Germinal center (tissue), 1 donor: ENCODE results near the gene TRIM65.
"Not testable (repeated sequence)": the region's sequence is repeated elsewhere in the genome, so short reads cannot be mapped to it uniquely, and the experiment has no call there.

ENCODE experiments used
- DNase-seq: peaks from one replicate; pipeline ENCODE4 v3.0.0; 2012; ENCODE audit warnings: mixed read lengths, low spot score

TRIM65 gene

GRCh38 chr17:75895370-75896155, 1.2 kb downstream of the TRIM65 start:
- no peak for DNase-seq

GRCh38 chr17:75894049-75894733, 2.6 kb downstream of the TRIM65 start:
- DNase-seq: no peak

GRCh38 chr17:75893305-75894048, 3.3 kb downstream of the TRIM65 start:
- no peak for DNase-seq

GRCh38 chr17:75892556-75893224, 4.1 kb downstream of the TRIM65 start:
- no peak for DNase-seq

- no peak for DNase-seq
Measured at GRCh38 chr17:75891605-75892555, 4.9 kb downstream of the TRIM65 start.

GRCh38 chr17:75891022-75891604, 5.6 kb downstream of the TRIM65 start:
- no peak for DNase-seq

GRCh38 chr17:75889454-75889853, 7.3 kb downstream of the TRIM65 start:
- no peak for DNase-seq

- no peak for DNase-seq
Measured at GRCh38 chr17:75888484-75888883, 8.3 kb downstream of the TRIM65 start.

GRCh38 chr17:75885860-75886259, 10.9 kb downstream of the TRIM65 start:
- DNase-seq: not testable (repeated sequence)

GRCh38 chr17:75885431-75885830, 11.3 kb downstream of the TRIM65 start:
- no peak for DNase-seq

GRCh38 chr17:75881678-75882454, 14.9 kb downstream of the TRIM65 start:
- DNase-seq: no peak

GRCh38 chr17:75880266-75880665, 16.5 kb downstream of the TRIM65 start:
- no peak for DNase-seq

- DNase-seq: no peak
Measured at GRCh38 chr17:75878174-75878998, 18.4 kb downstream of the TRIM65 start, which contains the start of gene TRIM47. TSS of gene TRIM47 (minus strand) at chr17:75878581. CDS start at chr17:75878548, 33 bp downstream.

GRCh38 chr17:75877752-75878173, 19.0 kb downstream of the TRIM65 start:
- DNase-seq: peak; percentile 69

GRCh38 chr17:75876938-75877751, 19.6 kb downstream of the TRIM65 start:
- DNase-seq: no peak

GRCh38 chr17:75876190-75876937, 20.4 kb downstream of the TRIM65 start:
- DNase-seq: peak; percentile 79

- DNase-seq: no peak
Measured at GRCh38 chr17:75875940-75876189, 20.9 kb downstream of the TRIM65 start.
